PFSK-1 (cell line): Measurements from ENCODE around the gene MAGI2.

Experiments used
- FOXP2 ChIP-seq: optimal IDR thresholded peaks from 2 replicates; pipeline ENCODE3; 2011; ENCODE audit warnings: borderline replicate concordance, control low read depth, inconsistent platforms; ENCODE audit not compliant: insufficient read depth; ENCODE audit errors: extremely low read length, extremely low read depth
- POLR2AphosphoS5 ChIP-seq: IDR thresholded peaks from 2 replicates; pipeline ENCODE4 v1.6.1; 2012; ENCODE audit warnings: low read depth, mild to moderate bottlenecking, control low read depth, low read length, moderate library complexity
- SIN3A ChIP-seq: IDR thresholded peaks from 2 replicates; pipeline ENCODE4 v1.6.1; 2012; ENCODE audit warnings: mild to moderate bottlenecking, low read length, moderate library complexity, borderline replicate concordance; ENCODE audit not compliant: insufficient read depth
- TAF1 ChIP-seq: IDR thresholded peaks from 2 replicates; pipeline ENCODE4 v1.6.1; 2012; ENCODE audit warnings: low read length, control low read depth, borderline replicate concordance; ENCODE audit not compliant: insufficient read depth
- TF ChIP-seq, protein P1 (sequence below), 2 experiments: IDR thresholded peaks; 2 replicates each; pipeline versions ENCODE4 v1.6.1 to v1.8.0; 2011 to 2012; ENCODE audit warnings: low read depth in 2 of 2, low read length in 2 of 2, control low read depth in 1 of 2, inconsistent platforms in 1 of 2, mild to moderate bottlenecking in 1 of 2, moderate library complexity in 1 of 2; ENCODE audit not compliant: insufficient read depth in 1 of 2

MAGI2 gene

DNA sequence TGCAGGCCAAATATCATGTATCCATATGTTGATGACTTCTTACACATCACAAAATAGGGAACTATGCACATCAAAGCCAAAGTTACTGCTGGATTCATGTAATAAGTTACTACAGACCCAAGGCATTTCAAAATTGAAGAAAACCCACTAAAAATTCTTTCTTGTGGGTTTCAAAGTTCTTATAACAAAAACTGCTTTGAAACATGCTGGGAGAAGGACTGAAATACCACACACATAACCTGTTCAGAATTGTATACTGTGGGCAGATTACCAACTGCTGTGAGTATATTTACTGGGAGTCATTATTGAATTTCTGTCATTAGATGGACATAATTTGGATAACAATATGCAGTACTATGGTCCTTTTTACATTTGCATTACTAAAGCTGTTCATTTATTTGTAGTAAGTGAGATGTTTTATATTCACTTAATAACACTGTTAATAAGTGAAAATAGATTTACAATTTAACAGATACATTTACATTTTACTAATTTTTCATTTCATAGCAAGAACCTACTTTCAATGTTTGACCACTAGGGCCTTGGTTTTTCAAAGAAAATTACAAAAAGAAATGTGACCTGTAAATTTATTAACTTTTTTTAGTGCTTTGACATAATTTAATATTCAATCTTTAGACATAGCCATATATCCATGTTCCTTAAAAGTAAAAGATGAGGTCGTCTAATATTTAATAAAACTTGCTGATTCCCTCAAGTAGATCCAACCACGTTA lies 132.6 kb downstream of the MAGI2 start:
- TF ChIP-seq POLR2AphosphoS5 (no peak), FOXP2 (no peak), SIN3A (no peak), TAF1 (no peak)
- TF ChIP-seq, protein P1, sequence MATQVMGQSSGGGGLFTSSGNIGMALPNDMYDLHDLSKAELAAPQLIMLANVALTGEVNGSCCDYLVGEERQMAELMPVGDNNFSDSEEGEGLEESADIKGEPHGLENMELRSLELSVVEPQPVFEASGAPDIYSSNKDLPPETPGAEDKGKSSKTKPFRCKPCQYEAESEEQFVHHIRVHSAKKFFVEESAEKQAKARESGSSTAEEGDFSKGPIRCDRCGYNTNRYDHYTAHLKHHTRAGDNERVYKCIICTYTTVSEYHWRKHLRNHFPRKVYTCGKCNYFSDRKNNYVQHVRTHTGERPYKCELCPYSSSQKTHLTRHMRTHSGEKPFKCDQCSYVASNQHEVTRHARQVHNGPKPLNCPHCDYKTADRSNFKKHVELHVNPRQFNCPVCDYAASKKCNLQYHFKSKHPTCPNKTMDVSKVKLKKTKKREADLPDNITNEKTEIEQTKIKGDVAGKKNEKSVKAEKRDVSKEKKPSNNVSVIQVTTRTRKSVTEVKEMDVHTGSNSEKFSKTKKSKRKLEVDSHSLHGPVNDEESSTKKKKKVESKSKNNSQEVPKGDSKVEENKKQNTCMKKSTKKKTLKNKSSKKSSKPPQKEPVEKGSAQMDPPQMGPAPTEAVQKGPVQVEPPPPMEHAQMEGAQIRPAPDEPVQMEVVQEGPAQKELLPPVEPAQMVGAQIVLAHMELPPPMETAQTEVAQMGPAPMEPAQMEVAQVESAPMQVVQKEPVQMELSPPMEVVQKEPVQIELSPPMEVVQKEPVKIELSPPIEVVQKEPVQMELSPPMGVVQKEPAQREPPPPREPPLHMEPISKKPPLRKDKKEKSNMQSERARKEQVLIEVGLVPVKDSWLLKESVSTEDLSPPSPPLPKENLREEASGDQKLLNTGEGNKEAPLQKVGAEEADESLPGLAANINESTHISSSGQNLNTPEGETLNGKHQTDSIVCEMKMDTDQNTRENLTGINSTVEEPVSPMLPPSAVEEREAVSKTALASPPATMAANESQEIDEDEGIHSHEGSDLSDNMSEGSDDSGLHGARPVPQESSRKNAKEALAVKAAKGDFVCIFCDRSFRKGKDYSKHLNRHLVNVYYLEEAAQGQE (IDR thresholded peaks at IDR 0.05; ENCODE audit: insufficient read depth in 1 of 2, low read depth in 2 of 2, low read length in 2 of 2) = no peak

DNA sequence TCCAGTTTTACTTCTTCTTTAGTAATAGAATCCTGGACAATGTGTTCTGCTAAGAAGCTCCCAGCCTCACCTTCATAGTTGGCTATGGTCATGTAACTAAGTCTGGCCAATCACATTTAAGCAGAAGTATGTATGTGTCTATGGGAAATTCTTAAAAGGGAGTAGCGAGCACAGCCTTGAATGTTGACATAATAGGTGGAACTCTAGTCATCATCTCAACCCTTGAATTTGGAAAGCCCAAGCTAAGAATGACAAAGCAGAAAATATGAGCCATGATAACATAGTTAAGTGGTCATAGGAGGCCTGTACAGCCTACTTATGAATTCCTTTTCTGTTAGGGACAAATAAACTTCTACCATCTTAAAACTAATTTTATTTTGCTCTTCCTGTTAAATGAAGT lies 134.1 kb downstream of the MAGI2 start:
- TF ChIP-seq, protein P1 (IDR thresholded peaks at IDR 0.05; ENCODE audit: insufficient read depth in 1 of 2, low read depth in 2 of 2, low read length in 2 of 2) = no peak
- TF ChIP-seq FOXP2 = no peak
- TF ChIP-seq TAF1 = no peak
- no peak for TF ChIP-seq POLR2AphosphoS5
- no peak for TF ChIP-seq SIN3A

DNA sequence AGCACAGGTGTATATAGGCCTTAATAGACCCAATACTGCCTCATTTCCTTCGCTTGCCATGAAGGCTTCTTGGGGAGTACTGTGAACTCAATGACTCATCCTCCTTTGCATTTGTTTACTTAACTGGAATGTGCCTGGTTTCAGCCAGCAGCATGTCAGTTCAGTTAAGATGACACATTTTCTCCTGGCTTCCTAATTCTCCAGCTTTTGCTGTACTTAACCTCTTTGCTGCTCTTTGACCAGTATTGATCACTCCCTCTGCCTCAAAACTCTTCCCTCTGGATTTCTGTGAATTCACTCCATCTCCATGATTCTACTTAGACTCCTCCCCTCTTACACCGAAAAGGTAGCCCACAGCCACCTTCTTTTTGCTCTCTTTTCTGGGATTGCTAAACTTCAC lies 135.7 kb downstream of the MAGI2 start:
- TF ChIP-seq FOXP2 = no peak
- TF ChIP-seq, protein P1 (IDR thresholded peaks at IDR 0.05; ENCODE audit: insufficient read depth in 1 of 2, low read depth in 2 of 2, low read length in 2 of 2) = peak in 1 of 2 experiments; percentile 48; a peak in 1 of 4 replicates

DNA sequence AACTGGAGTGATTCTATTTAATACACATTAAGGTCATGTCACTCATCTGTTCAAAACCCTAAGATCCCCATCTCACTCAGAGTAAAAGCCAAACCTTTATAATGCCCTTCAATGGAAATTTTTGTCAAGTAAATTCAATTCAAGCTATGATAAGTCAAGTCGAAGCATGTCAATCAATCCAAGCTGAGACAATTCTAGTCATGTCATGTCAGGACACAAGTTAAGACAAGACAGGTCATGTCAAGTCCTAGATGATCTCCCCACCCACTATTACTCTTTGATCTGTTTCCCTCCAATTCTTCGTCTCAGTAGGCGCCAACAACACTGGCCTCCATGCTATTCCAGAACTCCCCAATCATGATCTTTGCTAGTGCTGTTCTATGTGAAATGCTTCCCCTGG lies 141.4 kb downstream of the MAGI2 start:
- TF ChIP-seq, protein P1 (IDR thresholded peaks at IDR 0.05; ENCODE audit: insufficient read depth in 1 of 2, low read depth in 2 of 2, low read length in 2 of 2) = no peak
- no peak for TF ChIP-seq POLR2AphosphoS5
- no peak for TF ChIP-seq FOXP2
- TF ChIP-seq SIN3A = no peak
- no peak for TF ChIP-seq TAF1

DNA sequence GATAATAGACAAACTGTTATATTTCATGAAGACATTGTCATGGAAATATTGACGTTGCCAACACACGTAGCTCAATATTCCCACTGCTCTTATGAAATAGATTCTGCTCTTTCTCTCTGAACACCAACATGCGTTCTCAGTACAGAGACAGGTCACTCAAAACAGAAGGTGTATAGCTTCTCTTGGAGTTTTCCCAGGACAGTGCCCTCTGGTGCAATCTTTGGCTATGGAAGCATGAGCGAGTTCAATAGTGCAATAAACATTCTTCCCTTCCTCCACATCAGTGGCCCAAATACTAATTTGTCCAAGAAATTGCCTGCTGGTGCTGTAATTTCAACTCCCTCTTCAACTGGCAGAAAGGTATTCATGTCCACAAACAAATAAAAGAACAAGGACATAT lies 145.3 kb downstream of the MAGI2 start:
- TF ChIP-seq, protein P1 (IDR thresholded peaks at IDR 0.05; ENCODE audit: insufficient read depth in 1 of 2, low read depth in 2 of 2, low read length in 2 of 2) = no peak
- TF ChIP-seq POLR2AphosphoS5 = no peak
- no peak for TF ChIP-seq SIN3A
- TF ChIP-seq FOXP2 = no peak
